Measurements from ENCODE around the gene ATG16L2. TPM values are rescaled to one million over a fixed set of nuclear protein-coding genes. Genes with fewer than 3 reads are reported as not detected.

ATG16L2 gene
- total and polyA plus RNA-seq, 2 donors (not counting 1 experiment from before 2014, with no cell fraction given), result 212 to 350 TPM

DNA sequence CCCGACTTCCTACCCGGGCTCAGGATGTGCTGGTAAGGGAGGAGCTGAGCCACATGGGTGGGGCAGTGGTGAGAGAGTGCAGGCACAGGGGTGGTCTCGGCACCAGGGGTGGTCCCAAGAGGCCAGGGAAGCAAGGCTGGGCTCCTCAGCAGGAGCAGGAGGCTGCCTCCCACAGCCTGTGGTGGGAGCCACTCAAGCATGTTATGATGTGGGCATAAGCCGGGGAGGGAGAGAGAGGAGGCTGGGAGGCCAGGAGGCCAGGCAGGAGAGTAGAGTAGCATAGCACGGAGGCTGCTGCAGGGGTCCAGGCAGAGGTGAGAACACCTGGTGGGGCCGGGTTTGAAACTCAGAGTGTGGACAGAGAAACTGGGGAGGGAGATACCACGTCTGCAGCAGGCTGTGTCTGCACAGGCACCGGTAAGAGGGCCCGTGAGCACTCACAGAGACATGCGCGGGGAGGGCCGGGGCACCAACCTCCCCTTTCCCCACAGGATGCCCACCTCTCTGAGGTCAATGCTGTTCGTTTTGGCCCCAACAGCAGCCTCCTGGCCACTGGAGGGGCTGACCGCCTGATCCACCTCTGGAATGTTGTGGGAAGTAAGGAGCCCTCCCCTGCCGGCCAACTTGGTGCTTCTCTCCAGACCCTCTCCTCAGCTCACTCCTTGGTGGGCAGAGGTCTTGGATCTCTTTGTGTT lies 10.7 kb downstream of the ATG16L2 start:
- WGBS (ENCODE audit: insufficient coverage), result 86% methylated on average over 13 of the region's 15 CpGs
- Mint-ChIP-seq H3K4me3 (no peak overlapping the region), H3K27ac (peak overlapping the region; percentile 82), H3K4me1 (peaks cover 51% of the 10 kb centered on the region), H3K27me3 (no peaks in the 10 kb centered on the region), H3K9me3 (ENCODE audit: insufficient read depth) (no peaks in the 10 kb centered on the region)
- H3K4me2 ChIP-seq (replicated peaks; ENCODE audit: low read depth, low read length, poor library complexity, severe bottlenecking), result no peak overlapping the region
- H3K27ac ChIP-seq (ENCODE audit: low read length in 2 of 2), result peak overlapping the region in 1 of 2 donors; percentile 86
- peaks cover 16 to 44% of the 10 kb centered on the region in 2 donors for H3K4me1 ChIP-seq (ENCODE audit: control insufficient read depth in 2 of 2, insufficient read depth in 2 of 2, low read length in 2 of 2)
- DNase-seq, result no peak
- peaks cover 0 to 4% (median 0%) of the 10 kb centered on the region in 3 donors for H3K9me3 ChIP-seq (ENCODE audit: control extremely low read depth in 1 of 3, control insufficient read depth in 2 of 3, insufficient read depth in 1 of 3, low read length in 2 of 3)
- no peak for TF ChIP-seq EZH2 (IDR thresholded peaks at IDR 0.05; ENCODE audit: borderline replicate concordance, insufficient read depth, low read depth, low read length, poor library complexity, severe bottlenecking)
- TF ChIP-seq, protein P1, sequence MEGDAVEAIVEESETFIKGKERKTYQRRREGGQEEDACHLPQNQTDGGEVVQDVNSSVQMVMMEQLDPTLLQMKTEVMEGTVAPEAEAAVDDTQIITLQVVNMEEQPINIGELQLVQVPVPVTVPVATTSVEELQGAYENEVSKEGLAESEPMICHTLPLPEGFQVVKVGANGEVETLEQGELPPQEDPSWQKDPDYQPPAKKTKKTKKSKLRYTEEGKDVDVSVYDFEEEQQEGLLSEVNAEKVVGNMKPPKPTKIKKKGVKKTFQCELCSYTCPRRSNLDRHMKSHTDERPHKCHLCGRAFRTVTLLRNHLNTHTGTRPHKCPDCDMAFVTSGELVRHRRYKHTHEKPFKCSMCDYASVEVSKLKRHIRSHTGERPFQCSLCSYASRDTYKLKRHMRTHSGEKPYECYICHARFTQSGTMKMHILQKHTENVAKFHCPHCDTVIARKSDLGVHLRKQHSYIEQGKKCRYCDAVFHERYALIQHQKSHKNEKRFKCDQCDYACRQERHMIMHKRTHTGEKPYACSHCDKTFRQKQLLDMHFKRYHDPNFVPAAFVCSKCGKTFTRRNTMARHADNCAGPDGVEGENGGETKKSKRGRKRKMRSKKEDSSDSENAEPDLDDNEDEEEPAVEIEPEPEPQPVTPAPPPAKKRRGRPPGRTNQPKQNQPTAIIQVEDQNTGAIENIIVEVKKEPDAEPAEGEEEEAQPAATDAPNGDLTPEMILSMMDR (IDR thresholded peaks at IDR 0.05), result no peak
- ATAC-seq (ENCODE audit: low read depth), result no peak
- POLR2A ChIA-PET, result interaction anchor here (0.5 kb wide), 1 partner anchor 25 kb away, joined by 3 read pairs; no protein-coding TSS in a partner anchor
- H3K36me3 ChIP-seq (replicated peaks in 1 of 2; ENCODE audit: control extremely low read depth in 1 of 2, control insufficient read depth in 1 of 2, extremely low read depth in 1 of 2, insufficient read depth in 2 of 2, low read length in 1 of 2), result peaks cover 0 to 68% of the 10 kb centered on the region in 2 experiments
- peaks cover 44% of the 10 kb centered on the region for H4K20me1 ChIP-seq (ENCODE audit: control insufficient read depth, insufficient read depth, low read length, poor library complexity, severe bottlenecking)
- CTCF ChIA-PET, result interaction anchor here (1.0 to 3.0 kb wide), 2 partner anchors 100 to 102 kb away, joined by 3 to 12 read pairs; no protein-coding TSS in a partner anchor
- no peak overlapping the region for H3K9ac ChIP-seq (ENCODE audit: low read length)
- H3K79me2 ChIP-seq (ENCODE audit: control insufficient read depth, insufficient read depth, low read length), result no peaks in the 10 kb centered on the region
- H3K4me3 ChIP-seq (ENCODE audit: control extremely low read depth in 1 of 5, extremely low read depth in 1 of 5, insufficient read depth in 1 of 5, low read depth in 2 of 5, low read length in 4 of 5), result no peak overlapping the region
- no peak overlapping the region for H2AFZ ChIP-seq (ENCODE audit: insufficient read depth, low read depth, low read length, poor library complexity, severe bottlenecking)
- intact Hi-C loops (cut with micrococcal nuclease), result loop anchor here (5.0 kb wide), 1 partner anchor 327 kb away; no protein-coding TSS in a partner anchor
- H3K27me3 ChIP-seq (replicated peaks in 1 of 4; ENCODE audit: control extremely low read depth in 1 of 4, control insufficient read depth in 3 of 4, insufficient read depth in 4 of 4, low read length in 3 of 4), result no peaks in the 10 kb centered on the region

- no peaks in the 10 kb centered on the region for H3K79me2 ChIP-seq (ENCODE audit: control insufficient read depth, insufficient read depth, low read length)
- H3K4me1 ChIP-seq (ENCODE audit: control insufficient read depth in 2 of 2, insufficient read depth in 2 of 2, low read length in 2 of 2), result peaks cover 16 to 40% of the 10 kb centered on the region in 2 donors
- Mint-ChIP-seq H3K27ac (peak overlapping the region; percentile 82), H3K9me3 (ENCODE audit: insufficient read depth) (no peaks in the 10 kb centered on the region), H3K4me3 (no peak overlapping the region), H3K4me1 (peaks cover 49% of the 10 kb centered on the region), H3K27me3 (no peaks in the 10 kb centered on the region)
- DNase-seq (no peak), ATAC-seq (ENCODE audit: low read depth) (no peak)
- peaks cover 0 to 4% (median 0%) of the 10 kb centered on the region in 3 donors for H3K9me3 ChIP-seq (ENCODE audit: control extremely low read depth in 1 of 3, control insufficient read depth in 2 of 3, insufficient read depth in 1 of 3, low read length in 2 of 3)
- H3K27me3 ChIP-seq (replicated peaks in 1 of 4; ENCODE audit: control extremely low read depth in 1 of 4, control insufficient read depth in 3 of 4, insufficient read depth in 4 of 4, low read length in 3 of 4), result no peaks in the 10 kb centered on the region
- no peak overlapping the region for H2AFZ ChIP-seq (ENCODE audit: insufficient read depth, low read depth, low read length, poor library complexity, severe bottlenecking)
- peak overlapping the region in 1 of 2 donors; percentile 55 for H3K27ac ChIP-seq (ENCODE audit: low read length in 2 of 2)
- POLR2A ChIA-PET, result interaction anchor here (0.8 to 1.6 kb wide), 2 partner anchors 10 to 33 kb away, joined by 4 to 6 read pairs; no protein-coding TSS in a partner anchor
- peaks cover 0 to 67% of the 10 kb centered on the region in 2 experiments for H3K36me3 ChIP-seq (replicated peaks in 1 of 2; ENCODE audit: control extremely low read depth in 1 of 2, control insufficient read depth in 1 of 2, extremely low read depth in 1 of 2, insufficient read depth in 2 of 2, low read length in 1 of 2)
- peaks cover 42% of the 10 kb centered on the region for H4K20me1 ChIP-seq (ENCODE audit: control insufficient read depth, insufficient read depth, low read length, poor library complexity, severe bottlenecking)
- H3K4me3 ChIP-seq (ENCODE audit: control extremely low read depth in 1 of 5, extremely low read depth in 1 of 5, insufficient read depth in 1 of 5, low read depth in 2 of 5, low read length in 4 of 5), result no peak overlapping the region
- intact Hi-C loops (cut with micrococcal nuclease), result no loop called here
- H3K4me2 ChIP-seq (replicated peaks; ENCODE audit: low read depth, low read length, poor library complexity, severe bottlenecking), result no peak overlapping the region
- CTCF ChIA-PET, result interaction anchor here (1.0 kb wide), 1 partner anchor 101 kb away, joined by 3 read pairs; no protein-coding TSS in a partner anchor
- 100% methylated on average over 2 of the region's 4 CpGs for WGBS (ENCODE audit: insufficient coverage)
- no peak for TF ChIP-seq EZH2 (IDR thresholded peaks at IDR 0.05; ENCODE audit: borderline replicate concordance, insufficient read depth, low read depth, low read length, poor library complexity, severe bottlenecking)
- TF ChIP-seq, protein P1 (IDR thresholded peaks at IDR 0.05), result no peak
- H3K9ac ChIP-seq (ENCODE audit: low read length), result no peak overlapping the region
These were observed 11.4 kb downstream of the ATG16L2 start for GRCh38 chr11:72825661-72826060.
